Measurements from ENCODE around the gene GAB2.

- TF ChIP-seq CTCF (conservative IDR thresholded peaks at IDR 0.05) (no peak), ZFX (IDR thresholded peaks at IDR 0.05) (no peak)
These were observed 124.1 kb downstream of the GAB2 start for GRCh38 chr11:78293536-78293935.
